Stimulated activated CD8-positive, alpha-beta memory T cell treated with anti-CD3 and anti-CD28 coated beads, Interleukin-15, amount 100 ng/mL, for 4 hours (primary cell): ENCODE measurements around the gene AREG.
"Not testable (repeated sequence)": the region's sequence is repeated elsewhere in the genome, so short reads cannot be mapped to it uniquely, and the experiment has no call there.

ENCODE experiments used
- DNase-seq, 2 donors: peaks; one replicate each; pipeline ENCODE4 v3.0.0-alpha.2; 2020; ENCODE audit warnings: low read depth in 2 of 2

The AREG gene

GRCh38 chr4:74444891-74445642 is at the start of gene AREG:
AREG (plus strand) TSS chr4:74445136; CDS start chr4:74445346, 210 bp downstream.
- DNase-seq: peak; percentile 87 to 91

- no peak for DNase-seq
These were observed 49.3 kb upstream of the AREG start for GRCh38 chr4:74395633-74396032.

GRCh38 chr4:74397748-74398426 is 47.0 kb upstream of the AREG start:
- no peak for DNase-seq

- not testable (repeated sequence) for DNase-seq
These were observed 45.9 kb upstream of the AREG start for GRCh38 chr4:74398894-74399589.

GRCh38 chr4:74400395-74400794 is 44.5 kb upstream of the AREG start:
- DNase-seq: no peak

GRCh38 chr4:74402692-74403456 is 42.1 kb upstream of the AREG start:
- no peak for DNase-seq

GRCh38 chr4:74407891-74408290 is 37.0 kb upstream of the AREG start:
- no peak for DNase-seq

GRCh38 chr4:74408639-74409038 is 36.3 kb upstream of the AREG start:
- no peak for DNase-seq

- DNase-seq: no peak
These were observed 34.7 kb upstream of the AREG start for GRCh38 chr4:74410272-74410671.

GRCh38 chr4:74412225-74412624 is 32.7 kb upstream of the AREG start:
- DNase-seq: no peak

- no peak for DNase-seq
These were observed 31.7 kb upstream of the AREG start for GRCh38 chr4:74413265-74413664.

- no peak for DNase-seq
These were observed 30.7 kb upstream of the AREG start for GRCh38 chr4:74414149-74414809.

GRCh38 chr4:74415602-74416300 is 29.2 kb upstream of the AREG start:
- DNase-seq: no peak

GRCh38 chr4:74418063-74418670 is 26.8 kb upstream of the AREG start:
- DNase-seq: no peak

- DNase-seq: no peak
These were observed 24.1 kb upstream of the AREG start for GRCh38 chr4:74420863-74421262.

GRCh38 chr4:74423104-74423503 is 21.8 kb upstream of the AREG start:
- no peak for DNase-seq

GRCh38 chr4:74424111-74424510 is 20.8 kb upstream of the AREG start:
- no peak for DNase-seq

GRCh38 chr4:74426101-74426500 is 18.8 kb upstream of the AREG start:
- no peak for DNase-seq

GRCh38 chr4:74428276-74428675 is 16.7 kb upstream of the AREG start:
- no peak for DNase-seq

- no peak for DNase-seq
These were observed 13.7 kb upstream of the AREG start for GRCh38 chr4:74431113-74431826.
